ENCODE measurements around the gene OTOGL.
"Not testable (repeated sequence)": the region's sequence is repeated elsewhere in the genome, so short reads cannot be mapped to it uniquely, and the experiment has no call there.

Gene OTOGL

GRCh38 chr12:80211671-80212070 is 112.3 kb downstream of the OTOGL start:
- Mint-ChIP-seq H3K4me1 (ENCODE audit: low read depth) (no peaks in the 10 kb centered on the region), H3K9me3 (ENCODE audit: low read depth) (no peaks in the 10 kb centered on the region), H3K36me3 (no peaks in the 10 kb centered on the region), H3K4me3 (no peak overlapping the region), H3K27ac (no peak overlapping the region), H3K27me3 (peaks cover 2% of the 10 kb centered on the region)

GRCh38 chr12:80212938-80213645 is 113.8 kb downstream of the OTOGL start:
- H3K9me3 Mint-ChIP-seq (ENCODE audit: low read depth): no peaks in the 10 kb centered on the region
- peaks cover 2% of the 10 kb centered on the region for H3K27me3 Mint-ChIP-seq
- no peak overlapping the region for H3K27ac Mint-ChIP-seq
- H3K4me3 Mint-ChIP-seq: no peak overlapping the region
- H3K36me3 Mint-ChIP-seq: no peaks in the 10 kb centered on the region
- no peaks in the 10 kb centered on the region for H3K4me1 Mint-ChIP-seq (ENCODE audit: low read depth)

GRCh38 chr12:80213871-80214270 is 114.5 kb downstream of the OTOGL start:
- Mint-ChIP-seq H3K27me3 (peaks cover 2% of the 10 kb centered on the region), H3K4me3 (no peak overlapping the region), H3K36me3 (no peaks in the 10 kb centered on the region), H3K9me3 (ENCODE audit: low read depth) (no peaks in the 10 kb centered on the region), H3K27ac (no peak overlapping the region), H3K4me1 (ENCODE audit: low read depth) (no peaks in the 10 kb centered on the region)

GRCh38 chr12:80217011-80217535 is 117.7 kb downstream of the OTOGL start:
- H3K36me3 Mint-ChIP-seq: no peaks in the 10 kb centered on the region
- no peak overlapping the region for H3K4me3 Mint-ChIP-seq
- H3K27me3 Mint-ChIP-seq: peaks cover 2% of the 10 kb centered on the region
- H3K27ac Mint-ChIP-seq: no peak overlapping the region
- no peaks in the 10 kb centered on the region for H3K9me3 Mint-ChIP-seq (ENCODE audit: low read depth)
- no peaks in the 10 kb centered on the region for H3K4me1 Mint-ChIP-seq (ENCODE audit: low read depth)

- H3K27me3 Mint-ChIP-seq; H3K4me3 Mint-ChIP-seq; H3K27ac Mint-ChIP-seq; H3K4me1 Mint-ChIP-seq (ENCODE audit: low read depth); H3K9me3 Mint-ChIP-seq (ENCODE audit: low read depth); H3K36me3 Mint-ChIP-seq: not testable (repeated sequence)
Observed at GRCh38 chr12:80218925-80219324, 119.6 kb downstream of the OTOGL start.

GRCh38 chr12:80219345-80219744 is 120.0 kb downstream of the OTOGL start:
- Mint-ChIP-seq H3K4me3 (no peak overlapping the region), H3K4me1 (ENCODE audit: low read depth) (no peaks in the 10 kb centered on the region), H3K9me3 (ENCODE audit: low read depth) (no peaks in the 10 kb centered on the region), H3K27ac (no peak overlapping the region), H3K36me3 (no peaks in the 10 kb centered on the region), H3K27me3 (peaks cover 2% of the 10 kb centered on the region)

GRCh38 chr12:80222261-80222660 is 122.9 kb downstream of the OTOGL start:
- no peaks in the 10 kb centered on the region for H3K27me3 Mint-ChIP-seq
- no peak overlapping the region for H3K27ac Mint-ChIP-seq
- H3K4me3 Mint-ChIP-seq: no peak overlapping the region
- no peaks in the 10 kb centered on the region for H3K4me1 Mint-ChIP-seq (ENCODE audit: low read depth)
- H3K36me3 Mint-ChIP-seq: no peaks in the 10 kb centered on the region
- H3K9me3 Mint-ChIP-seq (ENCODE audit: low read depth): no peaks in the 10 kb centered on the region

- H3K4me3 Mint-ChIP-seq: no peak overlapping the region
- H3K27ac Mint-ChIP-seq: no peak overlapping the region
- no peaks in the 10 kb centered on the region for H3K9me3 Mint-ChIP-seq (ENCODE audit: low read depth)
- H3K4me1 Mint-ChIP-seq (ENCODE audit: low read depth): no peaks in the 10 kb centered on the region
- no peaks in the 10 kb centered on the region for H3K27me3 Mint-ChIP-seq
- H3K36me3 Mint-ChIP-seq: no peaks in the 10 kb centered on the region
Observed at GRCh38 chr12:80226576-80226975, 127.2 kb downstream of the OTOGL start.

GRCh38 chr12:80227904-80228303 is 128.6 kb downstream of the OTOGL start:
- H3K27ac Mint-ChIP-seq, H3K36me3 Mint-ChIP-seq: not testable (repeated sequence)

GRCh38 chr12:80230068-80230467 is 130.7 kb downstream of the OTOGL start:
- Mint-ChIP-seq H3K36me3 (no peaks in the 10 kb centered on the region), H3K27me3 (peaks cover 3% of the 10 kb centered on the region), H3K4me1 (ENCODE audit: low read depth) (no peaks in the 10 kb centered on the region), H3K4me3 (no peak overlapping the region), H3K9me3 (ENCODE audit: low read depth) (no peaks in the 10 kb centered on the region), H3K27ac (no peak overlapping the region)

More at GRCh38 chr12:80227904-80228303, 128.6 kb downstream of the OTOGL start:
- not testable (repeated sequence) for H3K27me3 Mint-ChIP-seq; H3K4me3 Mint-ChIP-seq; H3K4me1 Mint-ChIP-seq (ENCODE audit: low read depth); H3K9me3 Mint-ChIP-seq (ENCODE audit: low read depth)

- H3K36me3 Mint-ChIP-seq: no peaks in the 10 kb centered on the region
- H3K9me3 Mint-ChIP-seq (ENCODE audit: low read depth): no peaks in the 10 kb centered on the region
- H3K27me3 Mint-ChIP-seq: peaks cover 3% of the 10 kb centered on the region
- no peaks in the 10 kb centered on the region for H3K4me1 Mint-ChIP-seq (ENCODE audit: low read depth)
- H3K27ac Mint-ChIP-seq: no peak overlapping the region
- H3K4me3 Mint-ChIP-seq: no peak overlapping the region
Observed at GRCh38 chr12:80232837-80233236, 133.5 kb downstream of the OTOGL start.

- no peaks in the 10 kb centered on the region for H3K4me1 Mint-ChIP-seq (ENCODE audit: low read depth)
- H3K36me3 Mint-ChIP-seq: no peaks in the 10 kb centered on the region
- no peak overlapping the region for H3K27ac Mint-ChIP-seq
- H3K27me3 Mint-ChIP-seq: peaks cover 3% of the 10 kb centered on the region
- H3K9me3 Mint-ChIP-seq (ENCODE audit: low read depth): no peaks in the 10 kb centered on the region
- no peak overlapping the region for H3K4me3 Mint-ChIP-seq
Observed at GRCh38 chr12:80233926-80234325, 134.6 kb downstream of the OTOGL start.

GRCh38 chr12:80234667-80235066 is 135.3 kb downstream of the OTOGL start:
- H3K27me3 Mint-ChIP-seq: peaks cover 3% of the 10 kb centered on the region
- H3K36me3 Mint-ChIP-seq: no peaks in the 10 kb centered on the region
- no peaks in the 10 kb centered on the region for H3K4me1 Mint-ChIP-seq (ENCODE audit: low read depth)
- H3K27ac Mint-ChIP-seq: no peak overlapping the region
- H3K9me3 Mint-ChIP-seq (ENCODE audit: low read depth): no peaks in the 10 kb centered on the region
- H3K4me3 Mint-ChIP-seq: no peak overlapping the region

- no peaks in the 10 kb centered on the region for H3K9me3 Mint-ChIP-seq (ENCODE audit: low read depth)
- H3K4me3 Mint-ChIP-seq: no peak overlapping the region
- no peak overlapping the region for H3K27ac Mint-ChIP-seq
- no peaks in the 10 kb centered on the region for H3K4me1 Mint-ChIP-seq (ENCODE audit: low read depth)
- H3K27me3 Mint-ChIP-seq: peaks cover 3% of the 10 kb centered on the region
- H3K36me3 Mint-ChIP-seq: no peaks in the 10 kb centered on the region
Observed at GRCh38 chr12:80235944-80236343, 136.6 kb downstream of the OTOGL start.

- Mint-ChIP-seq H3K27me3 (peaks cover 2% of the 10 kb centered on the region), H3K4me3 (no peak overlapping the region), H3K4me1 (ENCODE audit: low read depth) (no peaks in the 10 kb centered on the region), H3K9me3 (ENCODE audit: low read depth) (no peaks in the 10 kb centered on the region), H3K27ac (no peak overlapping the region), H3K36me3 (no peaks in the 10 kb centered on the region)
Observed at GRCh38 chr12:80239867-80240266, 140.5 kb downstream of the OTOGL start.

Data from activated naive CD8-positive, alpha-beta T cell (primary cell).